GM21529 (cell line): ENCODE measurements around the gene SDF2L1.
A peak's percentile ranks its signal among the peaks of the same experiment; 100 is the strongest.

Source experiments
- ATAC-seq: cut with Tn5 transposase; IDR thresholded peaks from one replicate; pipeline ENCODE4 v1.9.1; 2021; ENCODE audit not compliant: unreplicated experiment

SDF2L1 gene

GRCh38 chr22:21622011-21622918, 19.8 kb upstream of the SDF2L1 start:
- no peak for ATAC-seq

DNA sequence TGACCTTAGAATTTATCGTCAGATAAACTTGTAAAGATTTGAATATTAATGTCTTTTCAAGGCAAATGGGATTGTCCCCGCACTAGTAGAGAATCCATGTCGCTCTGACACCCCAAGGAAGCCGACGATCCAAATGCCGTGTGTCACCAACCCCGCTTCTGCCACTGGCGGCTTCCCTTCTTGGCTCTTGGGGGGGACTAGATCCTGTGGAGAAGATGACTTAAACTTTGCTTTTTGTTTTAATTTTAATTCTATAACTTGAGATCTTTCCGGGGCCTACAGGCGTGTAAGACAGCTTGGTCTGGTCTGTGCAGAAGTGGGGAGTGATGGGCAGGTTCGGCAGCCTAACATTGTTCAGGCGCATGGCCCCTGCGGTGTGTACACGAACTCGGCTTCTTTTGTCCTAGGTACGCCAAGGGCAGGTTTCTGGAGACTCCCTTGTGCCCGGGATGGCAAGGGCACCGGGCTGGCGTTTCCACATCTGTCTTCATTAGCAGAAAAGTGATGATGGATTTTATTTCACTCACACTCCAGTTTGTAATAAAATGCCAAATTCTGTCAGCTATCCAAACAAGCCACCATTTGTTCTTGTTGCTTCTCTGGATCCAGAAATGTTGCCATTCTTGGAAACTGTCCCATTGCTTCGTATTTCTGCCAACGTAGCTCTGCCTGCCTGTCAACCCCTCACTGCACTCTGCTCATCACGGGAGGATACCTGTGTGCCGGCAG, 19.0 kb upstream of the SDF2L1 start:
- ATAC-seq, result no peak

- no peak for ATAC-seq
These were observed 18.5 kb upstream of the SDF2L1 start for GRCh38 chr22:21623648-21623970.

GRCh38 chr22:21624120-21624879, 17.8 kb upstream of the SDF2L1 start:
- no peak for ATAC-seq

DNA sequence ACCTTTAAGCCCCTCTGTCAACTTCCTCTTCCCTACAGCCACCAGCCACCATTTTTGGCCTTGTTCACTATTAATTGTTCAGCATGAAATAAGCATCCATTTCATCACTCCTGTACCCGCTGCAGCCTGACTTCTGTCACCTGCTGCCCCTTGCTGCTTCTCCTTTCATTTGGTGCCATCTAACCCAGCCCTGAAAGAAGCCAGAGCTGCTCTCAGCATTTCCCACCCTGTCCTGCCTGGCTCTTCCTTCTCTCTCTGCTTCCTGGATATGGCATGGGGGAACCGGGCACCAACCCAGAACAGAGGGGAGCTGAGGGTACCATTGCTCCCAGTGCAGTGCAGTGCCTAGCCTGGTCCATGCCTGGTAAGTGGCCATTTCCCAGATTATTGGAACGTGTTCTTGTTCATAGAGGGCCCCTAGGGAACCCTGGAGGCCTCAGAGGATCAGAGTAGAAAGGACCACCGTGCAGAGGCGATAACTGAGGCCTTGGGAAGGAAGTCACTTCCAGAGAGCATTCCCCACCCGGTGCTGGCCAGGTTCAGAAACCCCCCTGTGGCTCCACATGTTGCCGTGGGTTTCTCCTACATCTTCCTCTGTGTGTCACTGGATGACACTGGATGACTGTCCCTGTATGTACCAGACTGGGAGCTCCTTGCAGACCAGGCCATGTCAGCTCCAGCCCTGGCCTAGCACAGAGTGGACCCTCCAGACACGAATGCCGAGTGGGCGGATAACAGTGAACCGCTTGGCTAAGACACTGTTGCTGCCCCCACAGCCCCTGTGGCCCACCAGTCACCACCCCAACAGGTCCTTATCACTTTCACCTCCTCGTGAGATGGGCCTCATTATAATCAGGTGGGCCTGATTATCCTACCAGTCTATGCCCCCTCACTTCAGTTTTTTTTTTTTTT, 17.0 kb upstream of the SDF2L1 start:
- ATAC-seq, result no peak

DNA sequence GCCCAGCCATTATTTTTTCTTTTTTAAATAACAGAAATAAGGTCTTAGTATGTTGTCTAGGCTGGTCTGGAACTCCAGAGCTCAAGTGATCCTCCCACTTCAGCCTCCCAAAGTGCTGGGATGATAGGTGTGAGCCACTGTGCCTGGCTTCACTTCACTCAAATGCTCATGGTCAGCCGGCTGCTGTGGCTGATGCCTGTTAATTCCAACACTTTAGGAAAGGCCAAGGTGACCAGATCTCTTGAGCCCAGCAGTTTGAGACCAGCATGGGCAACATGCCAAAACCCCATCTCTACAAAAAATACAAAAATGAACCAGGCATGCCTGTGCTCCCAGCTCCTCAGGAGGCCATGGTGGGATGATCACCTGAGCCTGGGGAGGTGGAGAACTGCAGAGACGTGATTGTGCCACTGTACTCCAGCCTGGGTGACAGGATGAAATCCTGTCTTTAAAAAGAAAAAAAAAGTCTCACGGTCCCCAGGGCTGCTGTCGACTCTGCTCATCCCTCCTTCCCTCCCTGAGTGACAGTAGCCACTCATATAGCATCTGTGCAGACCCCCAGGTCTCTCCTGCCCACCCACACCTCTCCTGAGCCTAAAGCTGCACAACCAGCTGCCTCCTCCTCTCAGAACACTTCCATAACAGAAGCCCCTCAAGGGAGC, 15.9 kb upstream of the SDF2L1 start:
- ATAC-seq, result no peak

- ATAC-seq, result no peak
These were observed 15.2 kb upstream of the SDF2L1 start for GRCh38 chr22:21626735-21627469.

GRCh38 chr22:21628386-21629254, 13.5 kb upstream of the SDF2L1 start:
- ATAC-seq, result no peak

- peak; percentile 74 for ATAC-seq
These were observed 12.6 kb upstream of the SDF2L1 start, which contains the start of gene YDJC for GRCh38 chr22:21629255-21630149. Gene YDJC (minus strand): TSS chr22:21630022. CDS start chr22:21630014, 8 bp downstream.

- no peak for ATAC-seq
These were observed 11.1 kb upstream of the SDF2L1 start for GRCh38 chr22:21631025-21631424.

- no peak for ATAC-seq
These were observed 9.7 kb upstream of the SDF2L1 start, which contains the start of gene CCDC116 for GRCh38 chr22:21632237-21632895. Gene CCDC116 (plus strand): TSS chr22:21632760. CDS start chr22:21633182, 422 bp downstream.

GRCh38 chr22:21632931-21633330, 9.2 kb upstream of the SDF2L1 start:
- ATAC-seq, result no peak

GRCh38 chr22:21633481-21633880, 8.6 kb upstream of the SDF2L1 start:
- ATAC-seq, result no peak

DNA sequence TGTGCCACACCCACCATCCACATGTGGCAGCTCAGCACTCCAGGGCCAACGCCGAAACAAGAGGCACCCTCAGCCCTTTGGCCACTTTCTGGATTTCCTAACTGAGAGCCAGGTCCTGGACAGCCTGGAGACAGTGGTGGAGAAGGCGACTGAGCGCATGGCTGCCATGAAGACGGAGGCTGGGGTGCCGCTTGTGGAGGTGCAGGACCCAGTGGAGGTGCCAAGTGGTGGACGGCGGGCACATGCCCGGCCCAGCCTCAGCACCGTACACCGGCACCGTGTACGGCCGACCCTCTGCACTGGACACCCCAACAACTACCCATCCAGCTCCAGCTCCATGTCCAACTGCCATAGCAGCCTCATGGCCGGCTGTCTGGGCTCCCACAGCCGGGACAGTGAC, 8.0 kb upstream of the SDF2L1 start:
- ATAC-seq, result no peak

DNA sequence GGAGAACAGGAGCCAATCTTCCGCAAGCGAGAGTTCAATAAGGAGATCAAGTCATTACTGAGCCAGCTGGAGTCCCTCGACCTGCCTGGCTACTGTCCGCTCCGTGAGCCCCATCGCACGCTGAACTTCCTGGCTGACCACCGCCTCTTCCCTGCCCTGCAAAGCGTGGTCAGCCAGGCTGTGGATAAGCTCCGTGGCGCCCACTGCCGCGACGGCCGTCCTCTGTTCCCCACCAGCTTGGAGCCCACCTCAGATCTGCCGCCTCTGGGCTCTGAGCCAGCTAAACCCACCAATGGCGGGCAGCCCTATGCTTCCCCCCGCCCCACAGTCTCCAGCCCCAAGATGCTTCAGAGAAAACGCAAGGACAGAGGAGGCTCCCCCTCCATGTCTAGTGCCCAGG, 7.3 kb upstream of the SDF2L1 start:
- no peak for ATAC-seq

GRCh38 chr22:21635771-21636510, 6.2 kb upstream of the SDF2L1 start:
- ATAC-seq, result no peak
